ENCODE data around the gene SLC22A1. TPM values are rescaled to one million over a fixed set of nuclear protein-coding genes. Genes with fewer than 3 reads are reported as not detected.

SLC22A1 gene
- total RNA-seq, 4 donors from 2014 or later, result 0.35 to 0.67 (median 0.58) TPM; not detected in 1

DNA sequence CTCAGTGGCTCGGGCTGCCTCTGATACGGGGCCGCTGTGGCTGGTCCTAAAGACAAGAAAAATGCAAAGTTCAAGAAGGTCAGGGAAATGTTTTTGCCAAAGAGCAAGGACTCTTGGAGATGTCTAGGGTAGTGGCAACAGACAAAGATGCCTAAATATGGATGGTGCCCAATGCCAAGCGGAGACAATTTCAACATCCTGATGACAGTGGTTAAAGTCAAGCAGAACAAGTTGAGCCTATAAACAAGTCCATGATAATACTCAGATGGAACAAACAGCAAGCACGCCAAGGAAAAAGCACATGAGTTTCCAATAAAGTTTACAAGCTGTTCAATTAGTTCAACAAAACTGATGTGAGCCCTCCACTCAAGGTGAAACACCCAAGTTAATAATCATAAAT, 51.1 kb downstream of the SLC22A1 start:
- Histone ChIP-seq H3K27me3 (no peaks in the 10 kb centered on the region), H3K9me3 (no peaks in the 10 kb centered on the region), H3K4me3 (no peak overlapping the region), H3K36me3 (no peaks in the 10 kb centered on the region), H3K27ac (no peak overlapping the region), H3K4me1 (peaks cover 0 to 5% (median 0%) of the 10 kb centered on the region in 3 donors)
- TF ChIP-seq EP300 (IDR thresholded peaks at IDR 0.05), result no peak
- no peak for TF ChIP-seq POLR2A (IDR thresholded peaks at IDR 0.05)
- TF ChIP-seq POLR2AphosphoS5 (IDR thresholded peaks at IDR 0.05), result no peak
- TF ChIP-seq, protein P1, sequence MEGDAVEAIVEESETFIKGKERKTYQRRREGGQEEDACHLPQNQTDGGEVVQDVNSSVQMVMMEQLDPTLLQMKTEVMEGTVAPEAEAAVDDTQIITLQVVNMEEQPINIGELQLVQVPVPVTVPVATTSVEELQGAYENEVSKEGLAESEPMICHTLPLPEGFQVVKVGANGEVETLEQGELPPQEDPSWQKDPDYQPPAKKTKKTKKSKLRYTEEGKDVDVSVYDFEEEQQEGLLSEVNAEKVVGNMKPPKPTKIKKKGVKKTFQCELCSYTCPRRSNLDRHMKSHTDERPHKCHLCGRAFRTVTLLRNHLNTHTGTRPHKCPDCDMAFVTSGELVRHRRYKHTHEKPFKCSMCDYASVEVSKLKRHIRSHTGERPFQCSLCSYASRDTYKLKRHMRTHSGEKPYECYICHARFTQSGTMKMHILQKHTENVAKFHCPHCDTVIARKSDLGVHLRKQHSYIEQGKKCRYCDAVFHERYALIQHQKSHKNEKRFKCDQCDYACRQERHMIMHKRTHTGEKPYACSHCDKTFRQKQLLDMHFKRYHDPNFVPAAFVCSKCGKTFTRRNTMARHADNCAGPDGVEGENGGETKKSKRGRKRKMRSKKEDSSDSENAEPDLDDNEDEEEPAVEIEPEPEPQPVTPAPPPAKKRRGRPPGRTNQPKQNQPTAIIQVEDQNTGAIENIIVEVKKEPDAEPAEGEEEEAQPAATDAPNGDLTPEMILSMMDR (IDR thresholded peaks at IDR 0.05), result no peak
- WGBS, 2 donors (ENCODE audit: low coverage in 1 of 2), result 69 to 92% methylated on average over 4 of the region's 5 CpGs
- no peak for ATAC-seq

DNA sequence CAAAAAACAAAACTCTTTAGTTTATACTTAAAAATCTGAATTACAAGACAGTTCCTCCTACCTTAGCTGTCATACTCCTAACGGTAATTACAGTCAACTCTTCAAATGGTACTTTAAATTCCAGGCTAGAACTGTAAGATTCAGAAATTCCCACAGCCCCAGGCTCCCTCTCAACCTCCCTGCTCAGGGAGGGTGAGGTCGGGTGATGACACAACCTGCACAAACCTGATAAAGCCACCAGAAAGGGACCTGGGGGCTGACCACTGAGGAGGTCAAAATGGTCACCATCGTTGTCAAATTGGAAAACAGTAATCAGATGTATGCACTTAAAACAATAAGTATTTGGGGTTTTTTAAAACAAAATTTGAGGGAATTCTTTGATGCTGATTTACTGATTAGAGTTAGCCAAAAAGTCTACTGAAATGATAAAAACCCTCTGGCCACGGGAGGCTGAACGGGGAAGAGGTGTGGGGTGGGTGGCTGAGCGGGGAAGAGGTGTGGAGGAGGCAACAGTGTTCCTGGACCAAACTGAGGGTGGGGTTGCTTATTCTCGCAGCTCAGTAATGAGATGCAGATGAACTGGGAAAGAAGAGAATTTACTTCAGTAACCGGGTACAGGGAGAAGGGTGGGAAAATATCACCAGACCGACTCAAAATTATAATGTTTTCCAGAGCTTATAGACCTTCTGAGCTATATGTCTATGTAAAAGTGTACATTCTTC, 52.4 kb downstream of the SLC22A1 start:
- TF ChIP-seq POLR2A (IDR thresholded peaks at IDR 0.05), result no peak
- no peak for TF ChIP-seq POLR2AphosphoS5 (IDR thresholded peaks at IDR 0.05)
- TF ChIP-seq EP300 (IDR thresholded peaks at IDR 0.05), result no peak
- TF ChIP-seq, protein P1 (IDR thresholded peaks at IDR 0.05), result no peak

DNA sequence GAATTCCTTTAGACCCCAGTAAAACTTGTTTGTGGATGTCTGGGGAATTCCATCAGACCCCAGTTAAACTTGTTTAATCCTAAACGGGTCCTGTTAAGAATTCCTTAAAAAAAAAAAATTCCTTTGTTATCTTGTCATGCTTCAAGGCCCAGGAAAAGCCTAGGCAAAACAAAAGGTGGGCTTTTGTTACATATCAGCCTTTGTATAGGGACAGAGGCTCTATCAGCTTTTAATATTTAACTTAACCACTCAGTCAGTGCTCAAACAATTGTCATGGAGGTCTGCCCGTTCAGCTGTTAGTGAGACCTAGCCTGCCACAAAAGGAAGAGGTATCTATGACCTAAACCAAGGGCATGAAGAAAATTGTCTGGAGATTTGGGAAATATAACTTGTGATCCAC, 53.1 kb downstream of the SLC22A1 start:
- Histone ChIP-seq H3K4me1 (peaks cover 0 to 5% (median 0%) of the 10 kb centered on the region in 3 donors), H3K4me3 (no peak overlapping the region), H3K27ac (no peak overlapping the region), H3K9me3 (no peaks in the 10 kb centered on the region), H3K36me3 (no peaks in the 10 kb centered on the region), H3K27me3 (no peaks in the 10 kb centered on the region)
- no peak for TF ChIP-seq EP300 (IDR thresholded peaks at IDR 0.05)
- TF ChIP-seq POLR2A (IDR thresholded peaks at IDR 0.05), result no peak
- TF ChIP-seq, protein P1 (IDR thresholded peaks at IDR 0.05), result no peak
- TF ChIP-seq POLR2AphosphoS5 (IDR thresholded peaks at IDR 0.05), result no peak
- WGBS, 2 donors (ENCODE audit: low coverage in 1 of 2), result 29 to 51% methylated on average over 1 to 2 of the region's 2 CpGs
- ATAC-seq, result no peak

More for the DNA sequence above, 52.4 kb downstream of the SLC22A1 start:
- no peak overlapping the region for H3K27ac ChIP-seq
- H3K27me3 ChIP-seq, result no peaks in the 10 kb centered on the region
- no peaks in the 10 kb centered on the region for H3K36me3 ChIP-seq
- peaks cover 0 to 5% (median 0%) of the 10 kb centered on the region in 3 donors for H3K4me1 ChIP-seq
- no peak overlapping the region for H3K4me3 ChIP-seq
- WGBS, 2 donors (ENCODE audit: low coverage in 1 of 2), result 77 to 82% methylated on average over 6 to 9 of the region's 9 CpGs
- no peak for ATAC-seq
- no peaks in the 10 kb centered on the region for H3K9me3 ChIP-seq

DNA sequence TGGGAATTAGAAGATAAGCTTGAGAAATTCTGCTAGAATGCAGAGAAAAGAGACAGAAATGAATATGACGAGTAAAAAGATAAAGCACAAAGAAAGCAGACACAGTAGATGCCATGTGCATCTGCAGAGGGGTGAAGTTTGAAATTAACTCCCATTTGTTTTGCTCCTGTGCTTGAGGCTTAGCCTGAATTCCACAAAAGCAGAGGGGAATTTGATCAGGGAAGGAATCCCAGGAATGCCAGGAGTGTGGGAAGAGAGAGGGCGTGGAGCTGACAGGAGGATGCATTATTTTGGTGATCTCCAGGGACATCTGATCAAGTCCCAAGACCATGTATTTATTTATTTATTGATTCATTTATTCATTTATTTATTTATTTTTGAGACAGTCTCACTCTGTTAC, 55.6 kb downstream of the SLC22A1 start:
- no peak for TF ChIP-seq EP300 (IDR thresholded peaks at IDR 0.05)
- TF ChIP-seq POLR2AphosphoS5 (IDR thresholded peaks at IDR 0.05), result no peak
- TF ChIP-seq, protein P1 (IDR thresholded peaks at IDR 0.05), result no peak
- TF ChIP-seq POLR2A (IDR thresholded peaks at IDR 0.05), result no peak
- Histone ChIP-seq H3K27me3 (no peaks in the 10 kb centered on the region), H3K4me3 (no peak overlapping the region), H3K4me1 (no peaks in the 10 kb centered on the region), H3K27ac (no peak overlapping the region), H3K36me3 (no peaks in the 10 kb centered on the region), H3K9me3 (no peaks in the 10 kb centered on the region)
- ATAC-seq, result no peak
- WGBS, 2 donors (ENCODE audit: low coverage in 1 of 2), result 25 to 40% methylated on average over 1 to 2 of the region's 2 CpGs

DNA sequence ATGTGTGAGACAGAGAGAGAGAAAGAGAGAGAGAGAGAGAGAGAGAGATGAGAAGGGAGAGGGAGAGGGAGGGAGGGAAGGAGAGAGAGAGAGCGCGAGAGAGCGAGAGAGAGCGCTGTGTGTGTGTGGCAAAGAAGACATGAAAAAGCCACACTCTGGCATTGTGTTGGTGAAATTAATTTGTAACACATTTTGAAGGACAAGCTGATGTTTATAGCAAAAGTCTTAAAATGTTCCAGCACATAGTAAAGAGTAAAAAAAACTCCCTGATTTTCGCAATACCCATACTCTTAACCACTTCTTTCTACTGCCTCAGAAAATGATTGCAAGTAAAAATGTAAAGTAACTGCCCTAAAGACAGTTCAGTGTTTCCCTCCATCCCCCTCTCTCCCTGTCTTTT, 56.7 kb downstream of the SLC22A1 start:
- H3K36me3 ChIP-seq, result no peaks in the 10 kb centered on the region
- H3K27ac ChIP-seq, result no peak overlapping the region
- H3K9me3 ChIP-seq, result no peaks in the 10 kb centered on the region
- 76 to 86% methylated on average over 5 of the region's 5 CpGs for WGBS, 2 donors (ENCODE audit: low coverage in 1 of 2)
- no peaks in the 10 kb centered on the region for H3K27me3 ChIP-seq
- no peak for TF ChIP-seq POLR2A (IDR thresholded peaks at IDR 0.05)
- no peak for TF ChIP-seq POLR2AphosphoS5 (IDR thresholded peaks at IDR 0.05)
- TF ChIP-seq, protein P1 (IDR thresholded peaks at IDR 0.05), result no peak
- no peak for TF ChIP-seq EP300 (IDR thresholded peaks at IDR 0.05)
- H3K4me3 ChIP-seq, result no peak overlapping the region
- ATAC-seq, result no peak
- H3K4me1 ChIP-seq, result no peaks in the 10 kb centered on the region

Measured in gastroesophageal sphincter (tissue), 4 donors.